SK-N-SH (cell line): Measurements from ENCODE around the gene UVRAG.

Experiments used
- MAX ChIP-seq: IDR thresholded peaks from 2 replicates; pipeline ENCODE4 v1.4.0; 2012; ENCODE audit warnings: low read depth
- SIN3A ChIP-seq: IDR thresholded peaks from 2 replicates; pipeline ENCODE4 v1.6.1; 2012; ENCODE audit warnings: low read depth, mild to moderate bottlenecking, low read length, moderate library complexity, borderline replicate concordance

- no peak for TF ChIP-seq MAX
- no peak for TF ChIP-seq SIN3A
These were observed 81.9 kb downstream of the UVRAG start for GRCh38 chr11:75896843-75897419.
